AG10803 (cell line): ENCODE results near the gene CACNA1S.

Experiments used
- DNase-seq: peaks from one replicate; pipeline ENCODE4 v3.0.0; 2010; ENCODE audit warnings: low read depth
- H3K4me3 ChIP-seq: 2 replicates; pipeline ENCODE4 v1.5.1; 2011; ENCODE audit warnings: mild to moderate bottlenecking, low read length, control low read depth
- CTCF ChIP-seq: conservative IDR thresholded peaks from 2 replicates; pipeline ENCODE4 v1.5.1; 2011; ENCODE audit warnings: mild to moderate bottlenecking, low read length, control low read depth, inconsistent platforms

CACNA1S gene

GRCh38 chr1:201126832-201127754 is 14.9 kb upstream of the CACNA1S start, which contains the start of gene ASCL5:
ASCL5 (minus strand) TSS chr1:201127184; CDS start chr1:201115372, 11,812 bp downstream.
- TF ChIP-seq CTCF, result no peak
- no peak for DNase-seq
- H3K4me3 ChIP-seq, result no peak within 1 kb of the TSS

DNA sequence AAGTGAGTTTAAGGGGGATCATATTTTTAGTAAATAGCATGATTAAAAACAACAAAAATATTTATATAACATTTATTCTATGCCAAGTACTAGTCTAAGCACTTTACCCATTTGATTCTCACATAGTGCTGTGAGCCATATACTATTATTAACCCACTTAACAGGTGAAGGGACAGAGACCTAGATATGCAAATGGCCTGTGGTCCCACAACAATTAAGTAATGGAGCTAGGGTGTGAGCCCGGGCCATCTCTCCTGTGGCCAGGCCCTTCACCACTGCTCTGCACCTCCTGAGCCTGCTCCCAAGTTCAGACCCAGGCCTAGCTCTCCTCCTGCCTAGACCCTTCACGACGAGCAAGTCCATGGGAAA is 14.2 kb upstream of the CACNA1S start:
- DNase-seq, result no peak
- H3K4me3 ChIP-seq, result no peak overlapping the region
- TF ChIP-seq CTCF, result no peak

- DNase-seq, result no peak
- no peak overlapping the region for H3K4me3 ChIP-seq
- TF ChIP-seq CTCF, result no peak
Measured at GRCh38 chr1:201125800-201126199, 13.6 kb upstream of the CACNA1S start.

DNA sequence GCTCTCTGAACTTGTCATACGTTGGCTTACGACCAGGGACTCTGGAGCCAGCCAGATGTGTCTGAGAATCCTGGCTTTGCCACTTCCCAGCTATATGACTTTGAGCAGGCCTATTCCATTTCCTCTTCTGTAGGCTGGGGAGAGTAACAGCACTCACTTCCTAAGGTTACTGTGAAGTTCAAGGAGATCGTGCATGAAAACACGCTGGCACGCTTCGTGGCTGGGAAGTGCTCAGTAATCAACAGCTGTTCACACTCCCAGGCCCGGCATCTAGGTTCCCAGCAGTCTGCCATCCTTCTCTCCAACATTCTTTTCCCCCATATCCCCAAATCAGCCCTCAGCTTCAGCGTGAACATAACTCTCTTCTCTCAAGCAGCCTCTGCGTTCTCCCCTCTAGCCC is 12.8 kb upstream of the CACNA1S start:
- no peak for DNase-seq
- H3K4me3 ChIP-seq, result no peak overlapping the region
- TF ChIP-seq CTCF, result no peak

DNA sequence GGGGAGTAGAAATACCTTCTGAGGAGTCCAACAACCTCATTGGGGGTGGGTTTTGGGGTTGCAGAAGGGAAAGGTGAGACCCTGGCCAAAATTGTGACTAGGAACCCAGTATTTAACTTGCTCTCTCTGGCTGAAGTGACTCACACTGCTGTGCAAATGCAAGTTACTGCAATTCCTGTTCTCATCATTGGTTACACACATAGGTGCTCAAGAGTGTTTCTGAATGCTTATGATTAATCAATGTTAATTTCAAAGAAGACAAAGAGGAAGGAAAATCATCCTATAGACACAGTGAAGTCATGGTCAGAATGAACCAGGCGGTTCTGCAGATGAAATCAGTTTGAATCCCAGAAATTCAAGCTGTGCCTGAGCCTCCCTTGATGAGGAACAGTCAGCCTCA is 11.6 kb upstream of the CACNA1S start:
- no peak for DNase-seq
- no peak for TF ChIP-seq CTCF
- no peak overlapping the region for H3K4me3 ChIP-seq

DNA sequence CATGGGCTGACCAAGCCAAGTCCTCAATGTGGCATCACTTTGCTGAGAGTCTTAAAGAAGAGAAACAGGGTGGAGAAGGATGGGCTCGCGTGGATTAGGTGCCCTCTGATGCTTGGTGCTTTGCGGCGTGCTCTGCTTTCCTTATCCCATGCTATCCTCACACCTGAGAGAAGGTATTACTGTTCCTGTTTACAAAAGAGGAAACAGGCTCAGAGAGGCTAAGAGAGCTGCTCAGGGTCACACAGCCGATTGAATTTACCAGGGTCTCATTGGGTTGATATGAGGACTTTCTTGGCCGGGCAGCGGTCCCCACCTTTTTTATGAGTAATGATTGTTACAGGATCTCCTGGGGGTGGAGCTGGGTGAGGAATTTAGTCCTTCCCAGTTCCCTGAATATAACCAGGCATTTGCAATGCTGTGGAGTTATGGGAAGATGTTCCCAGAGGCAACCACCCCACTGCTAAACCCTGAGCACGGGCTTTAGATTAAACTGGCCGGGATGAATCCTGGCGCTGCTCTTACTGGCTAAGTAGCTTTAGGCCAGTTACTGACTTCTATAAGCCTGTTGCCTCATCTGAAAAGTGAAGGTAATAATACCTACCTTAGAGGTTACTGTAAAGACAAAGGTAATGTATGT is 10.2 kb upstream of the CACNA1S start:
- no peak overlapping the region for H3K4me3 ChIP-seq
- no peak for DNase-seq
- no peak for TF ChIP-seq CTCF
